Skeletal muscle satellite cell (primary cell): Measurements from ENCODE around the gene ZNF558. TPM values are rescaled to one million over a fixed set of nuclear protein-coding genes. Genes with fewer than 3 reads are reported as not detected.
"Not testable (repeated sequence)": the region's sequence is repeated elsewhere in the genome, so short reads cannot be mapped to it uniquely, and the experiment has no call there.

Experiments
- H3K27me3 ChIP-seq: 2 replicates; pipeline ENCODE4 v1.7.0; 2013; ENCODE audit warnings: low read length; ENCODE audit not compliant: control insufficient read depth, insufficient read depth
- H3K36me3 ChIP-seq: 2 replicates; pipeline ENCODE4 v1.7.0; 2013; ENCODE audit warnings: mild to moderate bottlenecking, control low read depth, low read length; ENCODE audit not compliant: insufficient read depth
- H3K4me1 ChIP-seq: 2 replicates; pipeline ENCODE4 v1.7.0; 2013; ENCODE audit warnings: low read length; ENCODE audit not compliant: control insufficient read depth, insufficient read depth
- H3K4me2 ChIP-seq: 2 replicates; pipeline ENCODE4 v1.7.0; 2013; ENCODE audit warnings: mild to moderate bottlenecking, low read length
- H3K4me3 ChIP-seq: 2 replicates; pipeline ENCODE4 v1.7.0; 2013; ENCODE audit warnings: low read length
- H3K9ac ChIP-seq: 2 replicates; pipeline ENCODE4 v1.7.0; 2013; ENCODE audit warnings: mild to moderate bottlenecking, low read depth, low read length, moderate library complexity
- H3K9me3 ChIP-seq: replicated peaks from 2 replicates; pipeline ENCODE4 v1.7.0; 2013; ENCODE audit warnings: mild to moderate bottlenecking, control low read depth, low read length
- small RNA-seq: library from RNA; depleted of rRNA; stranded (forward); fragments of <200 nt; gene quantifications from one replicate; pipeline ENCODE3, GENCODE V24; 2012

Gene ZNF558

GRCh38 chr19:8773587-8773986 is 58.5 kb downstream of the ZNF558 start:
- H3K9ac ChIP-seq, H3K4me3 ChIP-seq, H3K27me3 ChIP-seq, H3K36me3 ChIP-seq, H3K4me1 ChIP-seq, H3K4me2 ChIP-seq, H3K9me3 ChIP-seq: not testable (repeated sequence)

- H3K4me2 ChIP-seq, H3K9me3 ChIP-seq, H3K36me3 ChIP-seq, H3K27me3 ChIP-seq, H3K4me3 ChIP-seq, H3K4me1 ChIP-seq, H3K9ac ChIP-seq: not testable (repeated sequence)
Observed at GRCh38 chr19:8769265-8769664, 62.8 kb downstream of the ZNF558 start.

- H3K9ac ChIP-seq, H3K9me3 ChIP-seq, H3K4me2 ChIP-seq, H3K27me3 ChIP-seq, H3K4me1 ChIP-seq, H3K36me3 ChIP-seq, H3K4me3 ChIP-seq: not testable (repeated sequence)
Observed at GRCh38 chr19:8767257-8767656, 64.8 kb downstream of the ZNF558 start.

Small RNA genes within 50 kb of the gene (small RNA-seq; reads per million reads assigned to genes)
- gene AC012616.1: not detected
